GM12892 (cell line): ENCODE results near the gene XPO5.
"Not testable (repeated sequence)": the region's sequence is repeated elsewhere in the genome, so short reads cannot be mapped to it uniquely, and the experiment has no call there.

Experiments
- DNase-seq: peaks from one replicate; pipeline ENCODE4 v3.0.0; 2011; ENCODE audit not compliant: insufficient read length
- FAIRE-seq: peaks from 2 replicates; lab custom pipeline; 2011; peaks lifted over from hg19 to GRCh38; lab: Jason Lieb, UNC
- POLR2A ChIP-seq: IDR thresholded peaks from 2 replicates; pipeline ENCODE4 v1.6.1; 2011; ENCODE audit warnings: low read depth, low read length, control low read depth
- POLR2AphosphoS5 ChIP-seq: IDR thresholded peaks from 2 replicates; pipeline ENCODE4 v1.6.1; 2011; ENCODE audit warnings: low read depth, low read length, control low read depth
- TAF1 ChIP-seq: IDR thresholded peaks from 2 replicates; pipeline ENCODE4 v1.6.1; 2011; ENCODE audit warnings: low read depth, mild to moderate bottlenecking, control low read depth, low read length, borderline replicate concordance

XPO5 gene

DNA sequence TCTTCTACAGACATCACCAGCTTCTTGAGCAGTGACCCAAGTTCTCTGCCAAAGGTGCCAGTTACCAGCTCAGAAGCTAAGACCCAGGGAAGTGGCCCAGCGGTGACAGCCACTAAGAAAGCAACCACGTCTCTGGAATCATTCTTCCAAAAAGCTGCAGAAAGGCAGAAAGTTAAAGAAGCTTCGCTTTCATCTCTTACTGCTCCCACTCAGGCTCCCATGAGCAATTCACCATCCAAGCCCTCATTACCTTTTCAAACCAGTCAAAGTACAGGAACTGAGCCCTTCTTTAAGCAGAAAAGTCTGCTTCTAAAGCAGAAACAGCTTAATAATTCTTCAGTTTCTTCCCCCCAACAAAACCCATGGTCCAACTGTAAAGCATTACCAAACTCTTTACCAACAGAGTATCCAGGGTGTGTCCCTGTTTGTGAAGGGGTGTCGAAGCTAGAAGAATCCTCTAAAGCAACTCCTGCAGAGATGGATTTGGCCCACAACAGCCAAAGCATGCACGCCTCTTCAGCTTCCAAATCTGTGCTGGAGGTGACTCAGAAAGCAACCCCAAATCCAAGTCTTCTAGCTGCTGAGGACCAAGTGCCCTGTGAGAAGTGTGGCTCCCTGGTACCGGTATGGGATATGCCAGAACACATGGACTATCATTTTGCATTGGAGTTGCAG lies 38.0 kb upstream of the XPO5 start:
- TF ChIP-seq POLR2A (no peak), POLR2AphosphoS5 (no peak), TAF1 (no peak)
- DNase-seq, result no peak
- no peak for FAIRE-seq

- TF ChIP-seq POLR2AphosphoS5, result no peak
- DNase-seq (no peak), FAIRE-seq (no peak)
Measured at GRCh38 chr6:43610431-43610830, 34.6 kb upstream of the XPO5 start.

DNA sequence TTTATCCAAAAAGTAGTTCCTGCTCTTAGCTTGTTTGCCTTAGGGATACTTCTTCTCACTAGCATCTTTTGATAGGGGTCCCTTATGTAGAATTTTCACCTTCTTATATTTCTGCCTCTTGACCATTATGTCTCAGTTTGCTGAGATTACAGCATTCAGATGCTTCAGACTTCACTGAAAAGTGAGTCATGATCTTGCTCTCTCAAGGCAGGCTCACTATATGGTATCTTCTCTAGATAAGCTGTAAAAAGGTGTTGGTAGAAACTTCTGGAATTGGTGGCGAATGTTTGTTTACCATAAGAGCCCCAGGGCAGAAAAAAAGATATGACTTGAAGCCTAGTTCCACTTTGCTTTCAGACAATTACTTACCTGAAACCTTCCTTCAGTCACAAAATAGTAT lies 33.6 kb upstream of the XPO5 start:
- TF ChIP-seq TAF1, result no peak
- DNase-seq (no peak), FAIRE-seq (no peak)

GRCh38 chr6:43608807-43609206 lies 33.0 kb upstream of the XPO5 start:
- DNase-seq (no peak), FAIRE-seq (no peak)
- TF ChIP-seq POLR2AphosphoS5 (no peak), TAF1 (no peak), POLR2A (no peak)

GRCh38 chr6:43608310-43608763 lies 32.5 kb upstream of the XPO5 start:
- no peak for TF ChIP-seq TAF1
- no peak for TF ChIP-seq POLR2A
- TF ChIP-seq POLR2AphosphoS5, result no peak
- DNase-seq, result no peak
- FAIRE-seq, result peak; percentile 42

- FAIRE-seq, result no peak
- no peak for DNase-seq
- TF ChIP-seq POLR2A, result no peak
- TF ChIP-seq TAF1, result no peak
- TF ChIP-seq POLR2AphosphoS5, result no peak
Measured at GRCh38 chr6:43606019-43606418, 30.2 kb upstream of the XPO5 start.

DNA sequence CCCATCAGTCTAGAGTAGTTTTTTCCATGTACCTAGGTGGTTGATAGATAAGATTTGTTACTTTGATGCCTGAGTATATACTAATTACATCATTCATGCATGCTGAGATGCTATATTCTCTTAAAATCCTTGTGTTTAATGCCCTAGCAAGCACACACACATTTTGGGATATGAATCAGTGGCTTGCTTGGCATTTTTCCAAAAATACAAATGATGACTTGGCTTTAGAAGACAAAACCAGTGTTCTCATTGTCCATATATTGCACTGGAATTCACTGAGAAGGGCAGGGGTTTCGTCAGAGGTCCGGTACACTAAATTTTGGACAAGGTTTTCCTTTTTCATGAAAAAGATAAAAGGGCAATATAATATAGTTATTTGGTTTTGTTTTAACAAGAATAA lies 28.3 kb upstream of the XPO5 start:
- DNase-seq (no peak), FAIRE-seq (no peak)
- TF ChIP-seq TAF1 (no peak), POLR2A (no peak), POLR2AphosphoS5 (no peak)

DNA sequence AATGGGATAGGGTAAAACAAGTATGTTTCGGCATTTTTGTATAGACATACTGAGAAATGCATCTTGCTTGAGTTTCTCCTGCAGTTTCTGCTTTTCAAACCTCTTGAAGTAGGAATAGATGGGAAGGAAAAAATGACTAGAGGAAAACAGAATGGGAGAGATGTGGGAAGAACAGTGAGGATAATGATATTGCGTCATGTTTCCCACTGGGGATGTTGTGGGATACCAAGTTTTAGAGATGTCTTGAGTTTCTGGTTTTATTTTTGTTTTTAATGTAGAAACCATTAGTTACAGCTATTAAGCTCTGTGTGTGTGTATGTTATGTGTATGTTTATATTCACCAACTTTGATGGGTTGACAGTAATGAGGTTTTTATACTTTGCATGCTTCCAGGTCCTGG lies 24.8 kb upstream of the XPO5 start:
- FAIRE-seq (no peak), DNase-seq (no peak)
- TF ChIP-seq POLR2A, result no peak
- no peak for TF ChIP-seq POLR2AphosphoS5
- no peak for TF ChIP-seq TAF1

GRCh38 chr6:43593938-43594337 lies 18.1 kb upstream of the XPO5 start:
- TF ChIP-seq POLR2A (no peak), POLR2AphosphoS5 (no peak), TAF1 (no peak)
- no peak for FAIRE-seq
- no peak for DNase-seq

DNA sequence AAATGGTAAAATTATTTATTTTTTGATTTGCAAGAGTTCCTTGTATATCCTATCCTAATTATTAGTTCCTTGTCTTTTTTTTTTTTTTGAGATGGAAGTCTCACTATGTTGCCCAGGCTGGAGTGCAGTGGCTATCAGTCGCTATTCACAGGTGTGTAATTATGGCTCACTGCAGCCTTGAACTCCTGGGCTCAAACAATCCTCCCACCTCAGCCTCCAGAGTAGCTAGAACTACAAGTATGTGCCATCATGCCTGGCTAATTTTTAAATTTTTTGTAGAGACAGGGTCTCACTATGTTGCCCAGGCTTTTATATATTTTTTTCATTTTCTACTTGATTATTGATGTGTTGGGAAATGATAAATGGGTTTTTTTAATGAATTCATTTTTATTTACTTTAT lies 13.7 kb upstream of the XPO5 start:
- FAIRE-seq, DNase-seq: not testable (repeated sequence)

GRCh38 chr6:43588194-43588593 lies 12.4 kb upstream of the XPO5 start:
- no peak for DNase-seq

GRCh38 chr6:43584892-43585570 lies 9.2 kb upstream of the XPO5 start:
- DNase-seq (no peak), FAIRE-seq (no peak)
- no peak for TF ChIP-seq TAF1
- no peak for TF ChIP-seq POLR2A
- no peak for TF ChIP-seq POLR2AphosphoS5

More at GRCh38 chr6:43588194-43588593, 12.4 kb upstream of the XPO5 start:
- FAIRE-seq, result no peak
- no peak for TF ChIP-seq TAF1
- TF ChIP-seq POLR2A, result no peak
- TF ChIP-seq POLR2AphosphoS5, result no peak

DNA sequence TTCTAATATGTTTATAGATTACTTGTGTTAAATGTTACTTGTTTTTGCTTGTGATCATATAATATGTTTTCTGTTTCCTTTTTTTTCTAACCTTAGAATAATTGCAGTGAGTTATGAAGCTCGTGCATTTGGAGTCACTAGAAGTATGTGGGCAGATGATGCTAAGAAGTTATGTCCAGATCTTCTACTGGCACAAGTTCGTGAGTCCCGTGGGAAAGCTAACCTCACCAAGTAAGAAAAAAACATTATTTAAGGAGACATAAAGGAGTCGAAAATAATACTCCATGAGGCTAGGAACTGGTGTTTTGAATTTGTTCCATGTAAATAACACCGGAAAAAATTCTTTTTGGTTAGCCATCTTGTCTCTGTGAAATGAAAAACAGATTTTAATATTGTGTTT lies 7.1 kb upstream of the XPO5 start:
- FAIRE-seq, result no peak
- TF ChIP-seq POLR2A, result no peak
- TF ChIP-seq POLR2AphosphoS5, result no peak
- no peak for TF ChIP-seq TAF1
- DNase-seq, result no peak

- FAIRE-seq (no peak), DNase-seq (no peak)
- TF ChIP-seq TAF1 (no peak), POLR2AphosphoS5 (no peak), POLR2A (no peak)
Measured at GRCh38 chr6:43579171-43579570, 3.3 kb upstream of the XPO5 start.
